Left cardiac atrium (tissue), 4 donors: Measurements from ENCODE around the gene TSFM. TPM values are rescaled to one million over a fixed set of nuclear protein-coding genes. Genes with fewer than 3 reads are reported as not detected.

ENCODE experiments used
- ATAC-seq, 2 donors: fragments of 200-7000 bp; cut with Tn5 transposase; one replicate each; pipeline ENCODE4 v1.9.1; 2020; ENCODE audit warnings: mild to moderate bottlenecking in 2 of 2, moderate library complexity in 2 of 2
- DNase-seq: peaks from one replicate; pipeline ENCODE4 v3.0.0-alpha.2; 2020
- intact Hi-C, 2 donors: fragments of 100-400 bp; cut with DNase I; formaldehyde crosslinking; loops; one replicate each; pipeline versions ENCODE4 v1.14.1 to v1.15.1; 2022 to 2023
- long read RNA-seq: library from polyadenylated mRNA; unstranded; transcript quantifications from one replicate; pipeline ENCODE4 v2.0.0, GENCODE V29; 2021
- total RNA-seq, 2 donors: library from RNA; stranded (reverse); fragmentation: NEBNext Ultra II Directional; extraction: Animal tissue kit (Norgen Biotek cat#: 25700); gene quantifications; one replicate each; pipeline ENCODE4 v1.2.1, GENCODE V29; 2021
- donor health status: DM: no; HTN: yes; CAD: no.
- donor health status: DM: no; HTN: yes; CAD: no; lungs with severe emphysema.
- donor health status: DM: yes; HTN: yes; CAD: no.
- donor health status: Dilated cardiomyopathy.

Gene TSFM
- total RNA-seq = 10 to 100 TPM; 29.2 to 38.1 TPM
- long read RNA-seq, transcript TSFM-204 (6 exons, 2,192 nt) = major isoform, 9 of 12 reads
- long read RNA-seq, partial matches to known transcripts = 0 of 12 reads
- long read RNA-seq, other reads (novel, unspliced or antisense) = 2 of 12 reads

DNA sequence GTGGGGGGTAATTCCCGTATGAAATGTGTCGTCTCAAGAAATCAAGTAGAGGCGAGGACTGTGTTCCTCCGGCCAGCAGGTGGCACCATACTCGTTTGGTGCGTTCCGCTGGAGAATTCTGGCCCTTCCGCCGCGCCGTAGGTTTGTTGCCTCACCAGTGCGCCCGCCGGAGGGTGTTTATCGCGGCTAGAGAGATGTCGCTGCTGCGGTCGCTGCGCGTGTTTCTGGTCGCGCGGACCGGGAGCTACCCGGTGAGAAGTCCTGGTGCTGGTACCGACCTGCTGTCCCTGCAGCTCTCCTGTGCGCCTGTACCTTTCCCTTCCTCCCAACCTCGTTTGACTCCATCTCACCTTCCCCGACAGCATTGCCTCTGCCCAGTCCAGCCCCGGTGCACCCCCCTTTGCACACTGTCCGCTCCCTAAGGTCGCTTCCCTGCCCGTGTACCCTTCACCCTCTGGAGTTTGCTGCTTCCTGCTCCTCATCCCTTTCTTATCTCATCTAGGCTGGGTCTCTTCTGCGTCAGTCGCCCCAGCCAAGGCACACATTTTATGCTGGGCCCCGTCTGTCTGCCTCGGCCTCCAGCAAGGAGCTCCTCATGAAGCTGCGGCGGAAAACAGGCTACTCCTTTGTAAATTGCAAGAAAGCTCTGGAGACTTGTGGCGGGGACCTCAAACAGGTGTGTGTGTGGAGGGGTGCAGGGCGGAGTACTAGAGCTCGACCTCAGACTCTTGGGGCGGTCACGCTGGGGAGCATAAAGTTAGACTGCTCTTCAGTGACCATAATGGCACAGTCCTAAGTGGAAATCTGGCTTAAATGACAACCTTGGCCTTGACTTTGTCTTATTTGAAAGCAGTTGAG is at the start of gene TSFM:
TSS of gene TSFM (plus strand) at position 180 of the 858 bp plus-strand sequence. CDS start at position 195, 15 bp downstream.
- peak; percentile 97 for DNase-seq
- ATAC-seq = peak; percentile 85 to 98
- intact Hi-C loops = no loop called here

DNA sequence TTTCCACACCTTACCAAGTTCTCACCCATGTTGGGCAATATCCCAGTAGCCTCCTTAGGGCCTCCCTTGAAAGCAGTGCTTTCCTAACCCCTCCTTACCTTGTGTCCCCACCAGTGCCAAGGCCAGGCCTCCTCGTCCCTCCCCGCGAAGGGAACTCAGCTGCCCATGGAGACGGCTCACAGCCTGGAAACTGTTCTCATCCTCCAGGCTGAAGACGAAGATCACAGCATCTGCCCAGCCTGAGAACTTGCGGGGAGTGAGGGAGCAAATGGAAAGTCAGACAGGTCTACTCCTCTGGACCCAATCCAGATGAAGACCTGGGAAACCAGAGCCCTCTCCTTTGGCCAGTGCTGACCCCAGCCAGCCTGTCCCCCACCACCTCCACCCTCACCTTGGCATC is 48.7 kb upstream of the TSFM start:
- ATAC-seq (no peak), DNase-seq (no peak)
- intact Hi-C loops = no loop called here

DNA sequence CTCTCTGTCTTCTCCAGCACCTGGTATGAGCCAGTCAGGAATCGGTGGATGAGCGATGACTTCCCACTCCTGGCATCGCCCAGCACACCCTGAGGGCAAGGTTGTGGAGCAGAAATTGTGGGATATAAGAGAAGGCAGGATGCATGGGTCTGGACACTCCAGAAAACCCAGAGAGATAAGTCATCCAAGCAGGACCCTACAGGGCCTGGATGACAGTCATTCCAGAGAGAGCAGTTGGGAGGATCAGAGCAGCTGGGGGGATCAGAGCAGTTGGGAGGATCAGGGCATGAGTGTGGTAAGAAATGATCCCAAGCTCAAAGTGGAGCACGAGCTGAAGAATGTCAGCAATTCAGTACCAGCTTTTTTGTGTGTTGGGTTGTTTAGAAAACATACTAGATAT is 48.0 kb upstream of the TSFM start:
- DNase-seq = no peak
- intact Hi-C loops = no loop called here
- ATAC-seq = no peak

DNA sequence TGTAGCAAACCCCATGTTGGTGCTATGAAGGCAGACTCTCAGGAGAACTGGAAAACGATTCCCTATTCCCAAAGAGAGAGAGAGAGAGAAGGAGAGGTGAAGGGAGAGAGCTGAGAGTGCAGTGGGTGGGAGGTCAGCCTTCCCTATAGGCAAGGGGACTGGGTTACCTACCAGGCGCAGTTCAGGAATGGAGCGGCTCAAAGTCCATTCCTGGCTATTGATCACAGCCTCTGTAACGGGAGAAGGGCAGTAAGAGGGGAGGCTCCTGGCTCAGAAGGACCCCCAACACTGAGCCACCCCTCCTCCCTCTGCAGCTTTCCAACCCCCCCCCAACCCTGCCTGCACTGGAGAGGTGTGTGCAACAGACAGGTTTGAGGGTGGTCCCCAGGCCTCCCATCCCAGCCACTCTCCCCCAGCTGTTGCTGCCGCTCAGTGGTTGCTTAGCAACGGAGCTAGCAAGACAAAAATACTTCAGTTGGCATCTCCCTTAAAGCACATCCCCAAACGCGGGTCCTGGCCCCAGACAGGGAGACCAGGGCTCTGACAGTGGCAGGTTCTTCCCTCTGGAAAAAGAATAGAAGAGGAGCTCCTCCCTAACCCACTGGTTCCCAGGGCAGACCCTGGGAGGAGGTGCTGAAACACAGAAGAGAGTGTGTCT is 47.3 kb upstream of the TSFM start:
- ATAC-seq (no peak), DNase-seq (no peak)
- intact Hi-C loops = no loop called here

DNA sequence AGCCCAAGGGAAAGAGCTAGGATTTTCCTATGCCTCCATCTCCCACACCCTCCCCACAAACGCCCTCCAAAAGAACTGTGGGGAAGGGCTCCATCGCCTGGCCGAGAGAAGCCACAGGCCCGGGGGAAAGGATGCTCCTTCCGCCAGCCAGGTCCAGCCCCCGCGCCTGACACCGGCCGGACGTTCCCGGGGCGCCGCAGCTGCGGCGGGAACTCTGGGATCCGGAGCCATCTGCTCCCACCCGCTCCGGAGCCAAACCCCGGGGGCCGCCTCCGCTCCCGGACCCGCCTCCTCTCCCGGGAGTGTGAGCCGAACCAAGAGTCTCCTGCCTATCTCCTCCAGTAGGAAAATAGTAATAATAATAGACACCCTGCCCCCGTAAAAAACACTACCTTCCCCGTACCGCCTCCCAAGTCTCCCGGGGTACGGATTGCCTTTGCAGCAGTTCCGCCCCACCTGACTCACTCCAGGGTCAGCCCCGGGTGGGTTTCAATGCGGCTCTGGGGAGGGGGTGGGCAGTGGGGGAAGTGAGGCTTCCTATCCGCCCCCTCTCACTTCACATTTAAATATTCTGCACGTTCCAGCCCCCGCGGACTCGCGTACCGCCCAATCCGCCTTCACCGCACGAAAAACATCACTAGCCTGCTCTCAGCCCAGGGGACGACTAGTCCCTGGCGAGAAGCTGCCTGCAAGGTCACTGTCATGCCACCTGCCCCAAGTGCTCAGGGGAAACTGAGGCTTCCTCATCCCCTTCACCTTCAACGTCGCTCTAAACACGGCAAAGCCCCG is 46.4 kb upstream of the TSFM start:
- ATAC-seq (peak; percentile 26 to 40), DNase-seq (peak; percentile 40)
- intact Hi-C loops = no loop called here

DNA sequence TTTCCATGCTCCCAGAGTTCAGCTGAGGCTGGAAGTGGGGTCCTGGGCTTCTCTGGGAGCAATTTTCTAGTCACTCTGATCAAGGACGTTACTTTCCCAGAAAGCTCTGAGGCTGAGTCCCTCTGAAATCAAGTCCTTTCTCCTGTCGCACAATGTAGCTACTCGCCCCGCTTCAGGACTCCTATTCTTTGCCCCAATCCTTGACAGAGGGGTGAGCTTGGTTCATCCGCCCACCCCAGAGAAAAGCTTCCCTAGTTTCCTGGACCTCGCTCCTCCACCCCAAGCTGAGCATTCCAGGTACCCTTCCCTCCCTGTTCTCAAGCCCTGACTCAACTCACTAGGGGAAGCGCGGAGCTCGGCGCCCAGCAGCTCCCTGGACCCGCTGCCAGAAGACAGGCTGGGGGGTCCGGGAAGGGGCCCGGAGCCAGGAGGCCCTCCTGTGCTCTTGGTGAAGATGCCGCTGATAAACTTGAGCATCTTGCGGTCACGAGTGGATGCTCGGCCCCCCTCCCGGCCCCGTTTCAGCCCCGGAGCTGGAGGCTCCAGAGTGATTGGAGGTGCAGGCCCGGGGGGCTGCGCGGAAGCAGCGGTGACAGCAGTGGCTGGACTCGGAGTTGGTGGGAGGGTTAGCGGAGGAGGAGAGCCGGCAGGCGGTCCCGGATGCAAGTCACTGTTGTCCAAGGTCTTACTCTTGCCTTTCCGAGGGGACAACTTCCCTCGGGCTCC is 45.7 kb upstream of the TSFM start:
- ATAC-seq = no peak
- intact Hi-C loops = no loop called here
- DNase-seq = no peak

DNA sequence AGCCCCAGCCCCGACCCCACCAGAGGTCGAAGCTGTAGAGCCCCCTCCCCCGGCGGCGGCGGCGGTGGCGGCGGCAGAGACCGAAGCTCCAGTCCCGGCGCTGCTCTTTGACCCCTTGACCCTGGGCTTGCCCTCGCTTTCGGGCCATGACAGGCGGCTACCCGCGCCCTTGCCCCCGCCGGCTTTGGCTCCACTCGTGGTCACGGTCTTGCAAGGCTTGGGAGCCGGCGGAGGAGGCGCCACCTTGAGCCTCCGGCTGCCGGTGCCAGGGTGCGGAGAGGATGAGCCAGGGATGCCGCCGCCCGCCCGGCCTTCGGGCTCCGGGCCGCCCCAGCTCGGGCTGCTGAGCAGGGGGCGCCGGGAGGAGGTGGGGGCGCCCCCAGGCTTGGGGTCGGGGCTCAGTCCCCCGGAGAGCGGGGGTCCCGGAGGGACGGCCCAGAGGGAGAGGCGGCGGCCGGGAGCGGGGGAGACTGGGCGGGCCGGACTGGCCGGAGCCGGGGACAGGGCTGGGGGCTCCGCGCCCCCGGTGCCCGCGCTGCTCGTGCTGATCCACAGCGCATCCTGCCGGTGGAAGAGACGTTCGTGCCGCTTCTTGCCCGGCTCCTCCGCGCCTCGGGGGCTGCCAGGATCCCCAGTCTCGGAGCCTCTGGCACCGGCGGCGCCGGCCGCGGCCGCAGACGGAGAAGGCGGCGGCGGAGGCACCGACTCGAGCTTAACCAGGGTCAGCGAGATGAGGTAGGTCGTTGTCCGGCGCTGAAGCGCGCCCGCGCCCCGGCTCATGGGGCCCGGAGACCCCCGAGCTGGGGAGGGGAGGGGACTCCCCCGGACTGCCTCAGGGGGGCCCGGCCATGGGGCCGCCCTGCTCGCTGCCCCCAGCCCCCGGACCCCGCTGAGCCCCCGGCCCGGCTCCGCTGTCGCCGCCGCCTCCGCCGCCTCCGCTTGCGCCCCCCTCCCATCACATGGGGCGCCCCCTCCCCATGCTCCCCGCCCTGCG is 44.8 kb upstream of the TSFM start:
- ATAC-seq (peak; percentile 6 to 11), DNase-seq (no peak)
- intact Hi-C loops = no loop called here

DNA sequence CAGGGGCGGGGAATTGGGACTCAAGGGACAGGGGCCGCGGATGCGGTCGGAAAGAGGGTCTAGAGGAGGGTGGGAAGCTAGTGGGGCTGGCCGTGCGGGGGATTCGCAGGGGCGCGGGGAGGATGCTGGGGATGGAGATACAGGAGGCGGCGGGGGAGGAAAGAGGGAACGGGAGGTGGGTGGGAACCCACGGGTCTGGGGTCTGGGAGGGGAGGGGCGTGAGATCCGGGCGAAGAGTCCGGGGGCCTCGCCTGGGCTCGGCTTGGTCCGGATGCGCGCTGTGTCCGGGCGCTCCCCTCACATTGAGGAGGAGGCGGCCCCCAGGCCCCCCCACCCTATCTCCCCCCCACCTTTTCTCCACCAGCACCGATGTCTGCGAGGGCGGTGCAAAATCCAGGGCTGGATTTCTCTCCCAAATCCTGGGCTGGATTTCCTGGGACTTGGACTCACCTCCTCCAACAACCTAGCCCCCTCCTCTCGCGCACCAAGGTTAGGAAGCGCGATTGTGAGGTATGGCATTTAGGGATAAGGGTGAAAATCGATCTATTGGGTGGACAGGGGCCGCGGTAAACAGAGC is 43.8 kb upstream of the TSFM start, which contains the start of gene AGAP2:
TSS of gene AGAP2 (minus strand) at position 82 of the 577 bp plus-strand sequence. CDS start 496 bp downstream, outside the sequence.
- intact Hi-C loops = no loop called here
- DNase-seq = no peak
- no peak for ATAC-seq

DNA sequence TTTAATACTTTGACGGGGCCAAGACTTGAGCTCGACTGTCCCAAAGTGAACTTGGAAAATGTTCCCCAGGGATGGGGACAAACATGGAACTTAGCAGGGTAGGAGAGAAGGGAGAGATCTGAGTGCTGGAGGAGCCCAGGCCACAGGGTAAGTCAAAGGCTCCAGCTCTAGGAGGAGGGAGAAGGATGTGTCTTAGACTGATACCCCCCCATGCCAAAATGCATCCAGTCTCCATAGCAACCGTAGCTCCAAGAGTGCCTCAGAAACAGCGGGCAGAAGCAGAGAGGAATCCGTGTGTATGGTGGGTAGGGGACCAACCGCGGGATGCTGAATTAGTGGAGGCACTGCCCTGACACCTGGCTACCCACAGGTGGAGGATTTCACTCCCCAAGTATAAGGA is 43.2 kb upstream of the TSFM start:
- DNase-seq (no peak), ATAC-seq (no peak)
- intact Hi-C loops = no loop called here

DNA sequence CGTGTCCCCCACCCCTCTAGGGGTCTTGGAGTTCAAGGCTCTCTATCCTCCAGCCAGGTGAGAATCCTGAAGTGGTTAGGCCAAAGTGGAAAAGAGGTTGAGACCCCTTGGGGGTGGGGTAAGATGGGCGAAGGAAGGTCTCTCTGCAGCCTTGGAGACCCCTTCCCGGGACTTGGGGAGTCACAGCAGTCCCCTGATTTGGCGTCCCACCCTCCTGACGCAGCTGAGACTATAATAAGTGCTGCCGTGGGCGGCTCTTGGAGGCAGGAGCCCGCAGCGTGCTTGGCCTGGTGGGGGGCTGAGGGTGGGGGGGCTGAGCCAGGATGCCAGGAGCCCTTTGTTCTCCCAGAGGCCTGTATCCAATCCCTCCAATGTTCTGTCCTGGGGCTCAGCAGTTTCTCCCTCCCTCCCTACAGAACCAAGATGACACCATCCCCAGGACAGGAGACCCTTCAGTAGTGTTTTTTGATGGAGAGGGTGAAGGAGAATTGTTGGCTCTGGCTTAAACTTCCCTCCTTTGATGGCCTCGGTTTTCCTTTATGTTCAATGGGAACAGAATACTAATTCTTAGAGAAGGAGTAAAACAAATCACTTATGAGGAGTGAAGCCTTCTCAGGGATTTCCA is 42.6 kb upstream of the TSFM start:
- DNase-seq (no peak), ATAC-seq (no peak)
- intact Hi-C loops = no loop called here

DNA sequence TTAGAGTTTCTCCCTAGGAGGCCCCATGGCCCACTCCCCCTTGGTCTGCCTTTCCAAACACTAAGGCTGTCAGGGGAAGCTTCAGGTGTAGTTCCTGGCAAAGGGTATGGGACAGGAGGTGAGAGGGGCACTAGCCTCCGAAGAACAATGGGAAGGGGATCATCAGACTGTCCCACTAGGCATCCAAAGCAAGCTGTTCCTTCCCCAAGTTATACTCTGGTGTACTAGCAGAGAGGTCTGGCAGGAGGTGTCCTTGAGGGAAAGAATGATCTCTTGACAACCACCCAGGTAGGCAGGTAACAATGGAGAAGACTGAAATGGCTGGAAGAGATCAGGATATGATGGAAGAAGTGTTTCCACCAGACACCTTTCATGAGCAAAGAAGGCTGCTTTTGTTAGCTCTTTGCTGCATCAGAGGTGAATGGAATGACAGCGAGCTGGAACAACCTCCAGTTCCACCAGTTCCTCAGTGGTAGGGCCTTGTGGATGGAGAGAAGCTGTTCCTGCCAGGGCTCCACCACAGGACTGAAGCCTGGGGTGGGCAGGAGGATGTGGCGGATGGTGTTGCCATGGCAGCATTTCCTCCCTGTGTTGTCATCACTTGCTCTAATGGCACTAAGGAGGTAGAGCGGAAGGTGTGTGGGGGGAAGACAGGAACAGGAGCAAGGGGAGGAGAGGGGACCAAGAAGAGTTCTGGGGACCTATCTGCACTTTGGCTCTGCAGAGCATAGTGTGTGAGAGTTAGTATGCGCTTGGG is 41.8 kb upstream of the TSFM start:
- intact Hi-C loops = no loop called here
- ATAC-seq = no peak
- peak; percentile 47 for DNase-seq

DNA sequence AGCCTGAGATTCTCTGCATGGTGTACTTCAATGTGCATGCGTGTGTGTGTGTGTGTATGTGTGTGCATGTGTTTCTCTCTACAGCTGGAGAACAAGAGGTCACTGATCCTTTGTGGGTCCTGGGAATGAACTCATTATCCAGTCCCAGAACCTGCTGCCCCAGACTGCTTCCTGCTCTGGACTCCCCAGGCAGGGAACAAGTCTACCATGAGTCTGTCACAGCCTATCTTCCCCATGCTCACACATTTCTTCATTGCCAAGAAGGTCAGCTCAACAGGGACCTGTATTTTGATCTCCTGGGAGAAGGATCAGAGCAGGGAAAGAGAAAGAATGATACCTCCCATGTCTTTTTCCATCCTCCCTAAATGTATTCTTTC is 41.2 kb upstream of the TSFM start:
- no peak for ATAC-seq
- no peak for DNase-seq
- intact Hi-C loops = no loop called here

DNA sequence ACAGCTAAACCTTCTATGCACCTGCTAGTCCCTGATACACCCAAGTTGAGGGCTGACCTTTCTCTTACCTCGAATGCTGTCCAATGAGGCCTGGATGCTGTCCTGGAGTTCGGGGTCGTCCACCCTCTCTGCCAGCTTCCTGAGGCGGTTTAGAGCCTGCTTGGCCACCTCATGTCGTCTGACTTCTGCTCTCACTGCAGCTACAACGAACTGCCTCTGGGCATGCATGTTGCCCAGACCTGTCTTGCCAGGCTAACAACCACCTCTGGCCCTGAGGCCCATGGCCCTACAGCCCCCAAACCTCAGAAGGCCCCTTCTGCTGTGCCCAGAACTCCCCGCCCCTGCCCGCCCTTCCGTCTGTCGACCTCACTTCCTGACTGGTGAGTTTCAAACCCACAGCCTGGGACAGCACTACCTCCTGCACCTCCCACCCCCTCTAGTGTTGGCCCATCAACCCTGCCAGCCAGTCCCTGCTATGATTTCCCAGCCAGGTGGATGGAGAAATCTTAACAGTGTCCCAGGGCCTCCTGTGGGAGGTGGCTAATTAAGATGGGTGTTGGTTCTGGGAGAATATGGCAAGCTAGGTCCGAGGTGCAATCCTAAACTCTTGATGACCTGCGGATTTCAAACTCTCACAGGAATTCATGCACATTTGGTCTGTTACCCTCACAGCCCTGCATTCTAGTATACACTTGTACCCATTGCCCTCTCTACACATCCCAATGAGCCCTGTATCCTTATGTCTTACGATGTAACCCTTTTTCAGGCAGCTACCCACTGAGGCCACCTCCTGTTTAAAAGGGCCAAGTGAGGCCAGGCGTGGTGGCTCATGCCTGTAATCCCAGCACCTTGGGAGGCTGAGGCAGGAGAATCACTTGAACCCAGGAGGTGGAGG is 40.5 kb upstream of the TSFM start:
- peak; percentile 46 for DNase-seq
- ATAC-seq = no peak
- intact Hi-C loops = no loop called here

DNA sequence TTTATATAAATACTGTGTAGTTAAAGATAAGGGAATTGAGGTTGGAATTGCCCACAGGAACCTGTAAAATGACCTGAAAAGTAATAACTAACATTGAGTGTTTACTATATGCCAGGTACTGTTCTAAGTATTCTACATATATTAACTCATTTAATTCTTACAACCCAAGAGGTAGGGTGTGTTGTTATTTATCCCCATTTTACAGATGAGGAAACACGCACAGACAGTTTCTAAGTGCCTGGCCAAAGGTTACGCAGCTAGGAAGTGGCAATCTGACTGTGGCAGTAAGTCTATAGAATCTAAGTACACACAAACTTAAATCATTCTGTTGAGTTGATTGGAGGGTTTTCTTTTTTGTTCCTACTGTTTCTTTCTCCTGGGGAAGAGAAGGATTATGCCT is 38.8 kb upstream of the TSFM start:
- DNase-seq (no peak), ATAC-seq (no peak)
- intact Hi-C loops = no loop called here

DNA sequence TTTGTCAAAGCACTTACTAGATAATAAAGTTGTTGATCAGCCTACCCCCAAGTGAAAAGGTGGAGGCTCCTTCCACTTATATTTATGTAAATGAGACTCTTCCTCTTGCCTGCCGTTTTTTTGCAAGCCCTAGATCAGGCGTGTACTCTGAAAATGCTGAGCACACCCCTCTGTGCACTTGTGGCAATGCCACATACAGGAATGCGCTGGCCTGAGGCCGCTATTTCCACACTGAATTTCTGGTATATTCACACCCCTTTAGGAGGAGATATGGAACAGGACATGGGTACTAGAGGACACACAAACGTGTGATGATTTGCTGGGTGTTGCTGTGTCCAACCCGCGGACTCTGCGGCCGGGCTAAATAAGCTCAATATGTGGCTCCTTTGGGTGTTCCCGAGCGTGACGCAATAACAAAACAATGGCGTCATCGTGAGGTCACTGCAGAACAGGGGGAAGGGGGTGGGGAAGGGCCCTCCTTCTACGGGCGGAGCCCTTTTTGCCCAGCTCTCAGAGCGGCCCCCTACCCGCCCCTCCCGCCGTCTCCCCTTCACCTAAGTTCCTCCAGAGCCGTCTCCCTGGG is 38.3 kb upstream of the TSFM start:
- ATAC-seq = peak; percentile 68

More for the DNA sequence above, 38.3 kb upstream of the TSFM start:
- DNase-seq = peak; percentile 82
- intact Hi-C loops = no loop called here
